Articular chondrocyte of knee joint (primary cell): ENCODE measurements around the gene CLEC2A. TPM values are rescaled to one million over a fixed set of nuclear protein-coding genes. Genes with fewer than 3 reads are reported as not detected.

Experiments used
- total RNA-seq: library from RNA; depleted of rRNA; stranded (reverse); fragments of >200 nt; gene quantifications from 2 replicates; pipeline ENCODE4 v1.2.3, GENCODE V29; 2012

The CLEC2A gene, protein sequence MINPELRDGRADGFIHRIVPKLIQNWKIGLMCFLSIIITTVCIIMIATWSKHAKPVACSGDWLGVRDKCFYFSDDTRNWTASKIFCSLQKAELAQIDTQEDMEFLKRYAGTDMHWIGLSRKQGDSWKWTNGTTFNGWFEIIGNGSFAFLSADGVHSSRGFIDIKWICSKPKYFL
- not detected in 2 replicates for total RNA-seq

DNA sequence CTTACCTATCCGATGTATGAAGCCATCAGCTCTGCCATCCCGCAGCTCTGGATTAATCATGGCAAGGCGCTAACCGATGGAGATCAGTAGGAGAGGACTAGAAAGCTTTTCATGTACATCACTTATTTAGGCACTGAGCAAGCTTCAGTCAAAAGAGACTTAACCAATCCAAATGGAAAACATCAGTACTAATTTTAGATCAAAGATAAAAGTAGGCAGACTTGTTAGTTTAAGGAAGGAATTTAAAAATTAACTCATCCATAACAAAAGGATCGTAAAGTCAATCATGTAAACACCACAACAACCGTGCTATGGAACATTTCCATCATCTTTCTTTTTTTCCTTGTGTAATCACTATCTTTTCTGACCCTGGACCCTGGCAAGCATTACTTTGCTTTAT is at the start of gene CLEC2A:
Gene CLEC2A, minus strand, starts transcription at position 101 of the 400 bp plus-strand sequence. Its CDS starts 41 bp downstream, at position 60.

DNA sequence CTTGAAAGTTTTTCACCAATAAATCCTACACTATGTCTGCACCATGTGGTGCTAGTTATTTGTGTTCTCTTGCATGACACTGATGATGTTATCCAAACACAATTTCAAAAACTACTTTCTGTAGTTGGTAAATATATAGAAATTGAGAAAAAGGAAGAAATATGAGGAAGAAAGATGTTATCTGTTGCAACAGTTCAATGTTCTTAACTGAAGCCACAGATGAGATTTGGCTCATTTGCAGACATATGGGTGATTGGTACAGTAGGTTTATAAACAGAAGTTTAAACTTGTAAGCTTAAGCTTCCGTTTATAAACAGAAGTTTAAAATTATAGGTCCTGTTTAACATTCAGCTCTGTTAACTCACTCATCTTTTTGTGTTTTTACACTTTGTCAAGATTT is 39.0 kb upstream of the CLEC2A start, which contains the start of gene CLEC12A:
Gene CLEC12A, plus strand, starts transcription at position 229 of the 400 bp plus-strand sequence. CDS start 188 bp downstream, outside the sequence.

DNA sequence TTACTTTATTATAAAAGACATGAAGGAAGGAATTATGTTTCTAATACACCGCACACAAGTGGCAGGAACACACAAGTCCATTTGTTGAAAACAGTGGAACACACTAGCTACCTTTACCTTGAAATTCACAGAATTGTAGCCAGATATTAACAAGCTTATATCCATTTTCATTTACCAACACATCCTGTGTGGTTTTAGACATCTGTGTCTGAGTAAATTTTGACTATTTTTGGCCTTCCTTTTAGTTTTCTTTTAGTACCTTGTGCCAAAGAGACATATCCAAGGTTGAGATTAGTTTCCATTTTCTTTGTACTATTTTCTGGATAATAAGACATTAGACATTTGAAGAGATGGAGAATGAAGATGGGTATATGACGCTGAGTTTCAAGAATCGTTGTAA is 50.9 kb downstream of the CLEC2A start, which contains the start of gene KLRF2:
Gene KLRF2, plus strand, starts transcription at position 244 of the 400 bp plus-strand sequence. Its CDS starts 107 bp downstream, at position 351.

DNA sequence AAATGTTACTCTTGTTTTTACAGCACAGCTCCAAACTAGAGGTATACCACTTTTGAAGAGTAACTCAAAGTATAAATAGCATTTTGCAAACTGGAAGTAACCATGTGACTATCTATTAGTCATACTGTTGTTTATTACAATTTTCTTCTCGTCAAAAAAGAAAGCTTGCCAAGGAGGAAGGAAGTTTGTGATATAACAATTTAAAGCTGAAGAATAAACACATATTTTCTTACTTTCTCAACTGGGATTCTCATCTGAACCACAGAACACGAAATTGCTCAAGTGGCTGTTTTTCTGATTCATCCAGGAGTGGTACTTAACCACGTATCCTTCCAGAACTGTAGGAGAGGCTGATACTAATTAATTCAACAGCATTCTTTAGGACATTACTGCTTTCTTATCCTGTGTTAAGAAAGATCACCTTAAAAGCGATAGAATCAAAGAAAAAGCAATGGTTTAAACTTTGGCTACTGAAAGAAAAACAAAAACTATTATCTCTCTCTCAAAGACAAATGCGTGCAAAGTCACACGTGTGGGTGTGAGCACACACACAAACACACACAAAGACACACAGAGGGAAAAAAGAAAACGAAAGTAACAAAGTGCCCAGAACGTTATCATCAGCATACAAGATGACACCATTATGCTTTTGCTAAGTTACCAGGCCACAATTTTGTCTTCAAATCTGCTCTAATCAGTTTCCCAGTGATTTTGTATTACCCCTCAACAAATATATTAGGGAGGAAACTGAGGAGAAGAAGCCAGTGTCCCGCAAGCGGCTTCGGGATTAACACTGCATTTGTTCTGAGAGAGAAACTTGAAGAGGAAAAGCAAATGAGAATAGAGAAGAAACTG is 62.6 kb downstream of the CLEC2A start, which contains the start of gene CLEC2B:
Gene CLEC2B, minus strand, starts transcription at position 48 of the 855 bp plus-strand sequence.

Other genes with a start within 250 kb of the CLEC2A start
- gene CLECL1, start 199.3 kb downstream of the CLEC2A start, total RNA-seq: not detected in 2 replicates
- gene CD69, start 171.5 kb downstream of the CLEC2A start, total RNA-seq: not detected in 2 replicates
- 0.13 and 0.32 TPM in 2 replicates for gene KLRF1, start 104.9 kb downstream of the CLEC2A start, total RNA-seq
- 0.78 and 2.4 TPM in 2 replicates for gene CLEC2B, start 63.0 kb downstream of the CLEC2A start, total RNA-seq
- gene KLRF2, start 50.9 kb downstream of the CLEC2A start, total RNA-seq: not detected in 2 replicates
- gene CLEC12A, start 39.0 kb upstream of the CLEC2A start, total RNA-seq: not detected in 2 replicates
- gene CLEC1B, start 66.8 kb upstream of the CLEC2A start, total RNA-seq: not detected in 2 replicates
- gene CLEC12B, start 78.3 kb upstream of the CLEC2A start, total RNA-seq: not detected in 2 replicates
- gene CLEC9A, start 98.3 kb upstream of the CLEC2A start, total RNA-seq: not detected in 2 replicates
- gene CLEC1A, start 166.6 kb upstream of the CLEC2A start, total RNA-seq: under 0.01 TPM in 1 of 2 replicates, not detected in the other
- not detected in 2 replicates for gene CLEC7A, start 197.8 kb upstream of the CLEC2A start, total RNA-seq
- not detected in 2 replicates for gene OLR1, start 239.8 kb upstream of the CLEC2A start, total RNA-seq
- not detected in 2 replicates for gene TMEM52B, start 246.7 kb upstream of the CLEC2A start, total RNA-seq